HEK293 (cell line): ENCODE results near the gene GOLT1A.

Experiments
- CTCF ChIA-PET: fragments of 350-600 bp; formaldehyde crosslinking; extraction: SDS; loops from one replicate; lab custom pipeline; 2021; ENCODE audit warnings: antibody characterized with exemption; lab: Yijun Ruan, JAX
- POLR2A ChIA-PET: fragments of 300-600 bp; formaldehyde crosslinking; extraction: SDS; loops from one replicate; lab custom pipeline; 2020; ENCODE audit warnings: antibody characterized with exemption, inconsistent platforms; lab: Yijun Ruan, JAX
- H3K27ac ChIP-seq: fragments of 200-500 bp; sonication (Bioruptor generic); 2 replicates; pipeline ENCODE4 v1.5.1; 2014; ENCODE audit warnings: low read depth, low read length, control low read depth, inconsistent platforms; ENCODE audit errors: extremely low read depth
- H3K36me3 ChIP-seq, 2 experiments: fragments of 200-500 bp in 1 of 2; sonication (Bioruptor generic) in 1 of 2; 1 replicate in 1 of 2; 2 replicates in 1 of 2; pipeline ENCODE4 v1.5.1; 2014 to 2017; ENCODE audit warnings: inconsistent platforms in 2 of 2, low read length in 2 of 2; ENCODE audit not compliant: control insufficient read depth in 2 of 2, insufficient read depth in 1 of 2
- H3K4me1 ChIP-seq: fragments of 200-500 bp; sonication (Bioruptor generic); 2 replicates; pipeline ENCODE4 v1.5.1; 2014; ENCODE audit warnings: mild to moderate bottlenecking, low read length, inconsistent platforms; ENCODE audit not compliant: control insufficient read depth, insufficient read depth
- H3K4me3 ChIP-seq: 2 replicates; pipeline ENCODE4 v1.5.1; 2011; ENCODE audit warnings: low read depth, mild to moderate bottlenecking, control low read depth, low read length, moderate library complexity
- H3K9me3 ChIP-seq: fragments of 200-500 bp; sonication (Bioruptor generic); 2 replicates; pipeline ENCODE4 v1.5.1; 2014; ENCODE audit warnings: low read depth, low read length, inconsistent platforms; ENCODE audit not compliant: control insufficient read depth, insufficient read depth
- EGR2 ChIP-seq: fragments of 450-650 bp; formaldehyde crosslinking; IDR thresholded peaks from 2 replicates; pipeline ENCODE4 v1.5.1; 2016; ENCODE audit warnings: low read depth, missing biosample characterization, missing genetic modification characterization
- ELK4 ChIP-seq: IDR thresholded peaks from 2 replicates; pipeline ENCODE4 v1.6.1; 2011; ENCODE audit warnings: mild to moderate bottlenecking, low read depth, low read length, borderline replicate concordance
- HOXC10 ChIP-seq: sonication (generic); formaldehyde crosslinking; IDR thresholded peaks from 2 replicates; pipeline ENCODE4 v1.8.1; 2023; ENCODE audit warnings: mild to moderate bottlenecking, missing genetic modification reagents
- MYNN ChIP-seq: fragments of 450-650 bp; formaldehyde crosslinking; IDR thresholded peaks from 2 replicates; pipeline ENCODE4 v1.5.1; 2016; ENCODE audit warnings: missing biosample characterization, missing genetic modification characterization, borderline replicate concordance
- OSR2 ChIP-seq: fragments of 450-650 bp; formaldehyde crosslinking; IDR thresholded peaks from 2 replicates; pipeline ENCODE4 v1.5.1; 2016; ENCODE audit warnings: missing biosample characterization, missing genetic modification characterization
- PBX3 ChIP-seq: sonication (generic); formaldehyde crosslinking; IDR thresholded peaks from 2 replicates; pipeline ENCODE4 v1.8.1; 2022; ENCODE audit warnings: mild to moderate bottlenecking, moderate library complexity, missing genetic modification reagents
- SALL2 ChIP-seq: fragments of 450-650 bp; formaldehyde crosslinking; IDR thresholded peaks from 2 replicates; pipeline ENCODE4 v1.5.0; 2017; ENCODE audit warnings: missing biosample characterization, mild to moderate bottlenecking, missing genetic modification characterization, borderline replicate concordance
- SCRT2 ChIP-seq: fragments of 450-650 bp; formaldehyde crosslinking; IDR thresholded peaks from 2 replicates; pipeline ENCODE4 v1.5.1; 2016; ENCODE audit warnings: missing biosample characterization, missing genetic modification characterization
- SP2 ChIP-seq: fragments of 450-650 bp; formaldehyde crosslinking; IDR thresholded peaks from 2 replicates; pipeline ENCODE4 v1.5.1; 2016; ENCODE audit warnings: missing biosample characterization, missing genetic modification characterization
- ZBTB21 ChIP-seq: fragments of 450-650 bp; formaldehyde crosslinking; IDR thresholded peaks from 2 replicates; pipeline ENCODE4 v1.5.1; 2017; ENCODE audit warnings: missing biosample characterization, missing genetic modification characterization
- ZEB2 ChIP-seq: fragments of 450-650 bp; formaldehyde crosslinking; IDR thresholded peaks from 2 replicates; pipeline ENCODE4 v1.5.1; 2016; ENCODE audit warnings: missing biosample characterization, missing genetic modification characterization
- ZFHX2 ChIP-seq: fragments of 450-650 bp; formaldehyde crosslinking; conservative IDR thresholded peaks from 2 replicates; pipeline ENCODE4 v1.5.1; 2016; ENCODE audit warnings: missing biosample characterization, missing genetic modification characterization
- ZNF133 ChIP-seq: fragments of 450-650 bp; formaldehyde crosslinking; IDR thresholded peaks from 2 replicates; pipeline ENCODE4 v1.5.1; 2016; ENCODE audit warnings: missing biosample characterization, missing genetic modification characterization
- ZNF274 ChIP-seq, 2 experiments: fragments of 200-500 bp in 1 of 2; fragments of 450-650 bp in 1 of 2; sonication (Bioruptor generic) in 1 of 2; formaldehyde crosslinking in 1 of 2; IDR thresholded peaks; 2 replicates each; pipeline versions ENCODE4 v1.5.1 to v1.6.1; 2014 to 2016; ENCODE audit warnings: borderline replicate concordance in 1 of 2, inconsistent platforms in 1 of 2, low read length in 1 of 2, missing biosample characterization in 1 of 2, missing genetic modification characterization in 1 of 2
- ZNF362 ChIP-seq: fragments of 450-650 bp; formaldehyde crosslinking; IDR thresholded peaks from 2 replicates; pipeline ENCODE4 v1.5.1; 2016; ENCODE audit warnings: missing biosample characterization, missing genetic modification characterization
- ZNF391 ChIP-seq: fragments of 450-650 bp; formaldehyde crosslinking; IDR thresholded peaks from 2 replicates; pipeline ENCODE4 v1.5.1; 2016; ENCODE audit warnings: low read depth, missing biosample characterization, missing genetic modification characterization, borderline replicate concordance
- ZNF530 ChIP-seq: fragments of 450-650 bp; formaldehyde crosslinking; IDR thresholded peaks from 2 replicates; pipeline ENCODE4 v1.5.1; 2016; ENCODE audit warnings: low read depth, missing biosample characterization, missing genetic modification characterization
- ZNF664 ChIP-seq: fragments of 450-650 bp; formaldehyde crosslinking; IDR thresholded peaks from 2 replicates; pipeline ENCODE4 v1.5.1; 2016; ENCODE audit warnings: missing biosample characterization, missing genetic modification characterization
- ZNF768 ChIP-seq: fragments of 450-650 bp; formaldehyde crosslinking; IDR thresholded peaks from 2 replicates; pipeline ENCODE4 v1.5.1; 2018; ENCODE audit warnings: missing biosample characterization, mild to moderate bottlenecking, missing genetic modification characterization
- ZNF777 ChIP-seq: fragments of 450-650 bp; formaldehyde crosslinking; IDR thresholded peaks from 2 replicates; pipeline ENCODE4 v1.5.1; 2017; ENCODE audit warnings: missing biosample characterization, missing genetic modification characterization, borderline replicate concordance
- ZNF830 ChIP-seq: fragments of 450-650 bp; IDR thresholded peaks from 2 replicates; pipeline ENCODE4 v1.5.0; 2018; ENCODE audit warnings: missing biosample characterization, missing genetic modification characterization, low read depth, mild to moderate bottlenecking, moderate library complexity
- ZSCAN23 ChIP-seq: fragments of 450-650 bp; formaldehyde crosslinking; IDR thresholded peaks from 2 replicates; pipeline ENCODE4 v1.5.1; 2016; ENCODE audit warnings: missing biosample characterization, missing genetic modification characterization

Gene GOLT1A

GRCh38 chr1:204255225-204255624, 41.4 kb upstream of the GOLT1A start:
- CTCF ChIA-PET: interaction anchor here (0.7 to 8.1 kb wide), 7 partner anchors 9 to 112 kb away, joined by 3 to 164 read pairs (median 3); partner anchors contain the start of gene PLEKHA6
- no peak for TF ChIP-seq OSR2 (tag by site-specific recombination)
- no peak for TF ChIP-seq ZSCAN23 (tag by site-specific recombination)
- peak; percentile 89 for TF ChIP-seq ZFHX2 (tag by site-specific recombination)
- no peak for TF ChIP-seq ZNF362 (tag by site-specific recombination)
- no peak for TF ChIP-seq ZNF830 (tag by site-specific recombination)
- TF ChIP-seq ZNF777 (tag by site-specific recombination): no peak
- no peak for TF ChIP-seq PBX3 (CRISPR knock-in tag)
- TF ChIP-seq ELK4: no peak
- TF ChIP-seq ZNF133 (tag by site-specific recombination): no peak
- no peak for TF ChIP-seq SP2 (tag by site-specific recombination)
- no peak for TF ChIP-seq ZBTB21 (tag by site-specific recombination)
- no peak for TF ChIP-seq ZNF274 (IDR thresholded peaks at IDR 0.05; ENCODE audit: low read length)
- no peak for TF ChIP-seq ZNF274 (tag by site-specific recombination; IDR thresholded peaks at IDR 0.05; ENCODE audit: borderline replicate concordance)
- no peak for TF ChIP-seq ZNF391
- TF ChIP-seq ZEB2 (tag by site-specific recombination): no peak
- peak; percentile 93 for TF ChIP-seq EGR2 (tag by site-specific recombination)
- no peaks in the 10 kb centered on the region for H3K9me3 ChIP-seq
- H3K4me1 ChIP-seq: peaks cover 8% of the 10 kb centered on the region; the same call in 1 of the 2 replicates
- no peak overlapping the region for H3K27ac ChIP-seq
- H3K4me3 ChIP-seq: no peak overlapping the region
- POLR2A ChIA-PET: interaction anchor here (0.6 kb wide), 1 partner anchor 904 kb away, joined by 3 read pairs; no protein-coding TSS in a partner anchor
- peaks cover 0 to under 1% of the 10 kb centered on the region in 2 experiments; a peak in 1 of 3 replicates for H3K36me3 ChIP-seq

GRCh38 chr1:204254031-204254661, 40.4 kb upstream of the GOLT1A start:
- ChIA-PET CTCF (interaction anchor here (0.5 to 8.1 kb wide), 12 partner anchors 10 to 145 kb away, joined by 3 to 164 read pairs (median 4); partner anchors contain the start of gene PLEKHA6), POLR2A (no interaction called here)
- TF ChIP-seq MYNN (tag by site-specific recombination) (no peak), SCRT2 (peak; percentile 35; the same call in 1 of the 2 replicates), ZNF768 (tag by site-specific recombination) (peak; percentile 90), ZNF664 (tag by site-specific recombination) (peak; percentile 99), SALL2 (tag by site-specific recombination) (no peak), ZNF830 (tag by site-specific recombination) (no peak), ZNF530 (no peak), HOXC10 (no peak)
- Histone ChIP-seq H3K36me3 (no peaks in the 10 kb centered on the region), H3K4me1 (peaks cover 8% of the 10 kb centered on the region; the same call in 1 of the 2 replicates), H3K4me3 (no peak overlapping the region), H3K27ac (no peak overlapping the region), H3K9me3 (no peaks in the 10 kb centered on the region)
